ENCODE measurements around the gene CRIP2. TPM values are rescaled to one million over a fixed set of nuclear protein-coding genes. Genes with fewer than 3 reads are reported as not detected.

Gene CRIP2
- total and polyA plus RNA-seq, 2 of the 4 experiments (the other 2 are of a cell fraction): 18.1 to 123 TPM

DNA sequence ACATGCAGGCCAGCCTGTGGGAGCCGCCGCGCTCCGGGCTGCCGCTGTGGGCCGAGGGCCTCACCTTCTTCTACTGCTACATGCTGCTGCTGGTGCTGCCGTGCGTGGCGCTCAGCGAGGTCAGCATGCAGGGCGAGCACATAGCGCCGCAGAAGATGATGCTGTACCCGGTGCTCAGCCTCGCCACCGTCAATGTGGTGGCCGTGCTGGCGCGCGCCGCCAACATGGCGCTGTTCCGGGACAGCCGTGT is 54.6 kb downstream of the CRIP2 start:
- Histone ChIP-seq H3K4me2 (ENCODE audit: low read depth, low read length) (no peak overlapping the region), H3K23ac (ENCODE audit: low read depth, low read length) (no peak overlapping the region), H3K9me1 (ENCODE audit: insufficient read depth, low read length) (no peaks in the 10 kb centered on the region), H3K36me3 (ENCODE audit: control insufficient read depth, insufficient read depth, low read length) (no peaks in the 10 kb centered on the region), H2BK15ac (ENCODE audit: low read depth, low read length) (no peak overlapping the region), H3K4me1 (ENCODE audit: control insufficient read depth, insufficient read depth, low read length) (peaks cover 9% of the 10 kb centered on the region; the same call in 1 of the 2 replicates), H3K27ac (ENCODE audit: insufficient read depth, low read length) (no peak overlapping the region), H3K79me1 (ENCODE audit: low read depth in 1 of 2, low read length in 2 of 2) (no peaks in the 10 kb centered on the region), H3K14ac (replicated peaks; ENCODE audit: low read depth, low read length) (no peak overlapping the region), H4K8ac (ENCODE audit: low read depth in 2 of 2, low read length in 2 of 2) (no peak overlapping the region), H3K18ac (ENCODE audit: low read depth, low read length) (no peak overlapping the region), H2BK20ac (ENCODE audit: low read depth, low read length) (no peak overlapping the region), H3K4ac (ENCODE audit: low read depth, low read length) (no peak overlapping the region), H2BK5ac (ENCODE audit: low read depth, low read length, poor library complexity, severe bottlenecking) (no peak overlapping the region), H2BK120ac (ENCODE audit: low read depth, low read length) (no peak overlapping the region), H3K9me3 (ENCODE audit: control insufficient read depth, insufficient read depth, low read length) (no peaks in the 10 kb centered on the region), H3K9ac (ENCODE audit: low read depth, low read length) (no peak overlapping the region), H3K27me3 (ENCODE audit: control insufficient read depth, insufficient read depth, low read length) (peaks cover 5% of the 10 kb centered on the region), H3K56ac (ENCODE audit: extremely low read depth, insufficient read depth, low read length) (no peak overlapping the region), H2AK5ac (ENCODE audit: low read depth, low read length) (no peak overlapping the region), H3K4me3 (ENCODE audit: insufficient read depth, low read depth, low read length) (no peak overlapping the region), H2AK9ac (replicated peaks; ENCODE audit: low read depth, low read length, poor library complexity) (no peak overlapping the region), H2AFZ (replicated peaks; ENCODE audit: low read length, poor library complexity) (no peak overlapping the region), H4K5ac (ENCODE audit: low read depth, low read length) (no peak overlapping the region), H4K20me1 (ENCODE audit: insufficient read depth, low read length) (0 out of 2 replicates have a peak, but pooled peaks cover 3% of the 10 kb centered on the region), H4K91ac (ENCODE audit: insufficient read depth, low read depth, low read length) (no peak overlapping the region)
- ChIA-PET CTCF (no interaction called here), POLR2A (ENCODE audit: unreplicated experiment) (no interaction called here)
- no peak for ATAC-seq (ENCODE audit: low read depth)
- no peak for DNase-seq
- intact Hi-C loops (cut with micrococcal nuclease): loop anchor here (2.0 to 5.0 kb wide), 2 partner anchors 37 to 48 kb away; partner anchors contain the start of gene TEDC1
- TF ChIP-seq, protein P1, sequence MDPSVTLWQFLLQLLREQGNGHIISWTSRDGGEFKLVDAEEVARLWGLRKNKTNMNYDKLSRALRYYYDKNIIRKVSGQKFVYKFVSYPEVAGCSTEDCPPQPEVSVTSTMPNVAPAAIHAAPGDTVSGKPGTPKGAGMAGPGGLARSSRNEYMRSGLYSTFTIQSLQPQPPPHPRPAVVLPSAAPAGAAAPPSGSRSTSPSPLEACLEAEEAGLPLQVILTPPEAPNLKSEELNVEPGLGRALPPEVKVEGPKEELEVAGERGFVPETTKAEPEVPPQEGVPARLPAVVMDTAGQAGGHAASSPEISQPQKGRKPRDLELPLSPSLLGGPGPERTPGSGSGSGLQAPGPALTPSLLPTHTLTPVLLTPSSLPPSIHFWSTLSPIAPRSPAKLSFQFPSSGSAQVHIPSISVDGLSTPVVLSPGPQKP (IDR thresholded peaks at IDR 0.05; ENCODE audit: borderline replicate concordance, low read depth, low read length): no peak
- no peak for TF ChIP-seq RFX5 (IDR thresholded peaks at IDR 0.05; ENCODE audit: low read depth, low read length)
- TF ChIP-seq CEBPB (IDR thresholded peaks at IDR 0.05; ENCODE audit: low read depth, low read length): no peak
- TF ChIP-seq RAD21 (IDR thresholded peaks at IDR 0.05; ENCODE audit: low read length): no peak
- no peak for TF ChIP-seq MXI1 (IDR thresholded peaks at IDR 0.05; ENCODE audit: borderline replicate concordance, low read depth, low read length)
- no peak for TF ChIP-seq RCOR1 (IDR thresholded peaks at IDR 0.05; ENCODE audit: insufficient replicate concordance, low read length)
- in situ Hi-C loops (cut with MboI; ENCODE audit: low sequenced_read_pairs): no loop called here
- 52% methylated on average over 14 of the region's 24 CpGs; no CpG with 5 or more reads in 1 of the 2 experiments for WGBS, 2 experiments (ENCODE audit: extremely low coverage in 2 of 2, insufficient read length in 1 of 2)
- BruUV-seq (replicated peaks): no TSS peak
- dilution Hi-C loops (cut with HindIII; ENCODE audit: low sequenced_read_pairs, unreplicated experiment): no loop called here

Other genes starting within 250 kb of the CRIP2 start
- gene BTBD6, start 226.3 kb upstream of the CRIP2 start, total RNA-seq (2012; rRNA removed): 31.4 and 43.9 TPM in 2 replicates
- 33.9 and 37.4 TPM in 2 replicates for gene BTBD6, start 226.3 kb upstream of the CRIP2 start, polyA plus RNA-seq (2012; rRNA removed)
- gene BRF1, start 173.8 kb upstream of the CRIP2 start, total RNA-seq (2012; rRNA removed): 12.4 and 13.3 TPM in 2 replicates
- gene BRF1, start 173.8 kb upstream of the CRIP2 start, polyA plus RNA-seq (2012; rRNA removed): 16.4 and 16.7 TPM in 2 replicates
- gene PACS2, start 160.1 kb upstream of the CRIP2 start, total RNA-seq (2012; rRNA removed): 15.3 and 15.6 TPM in 2 replicates
- gene PACS2, start 160.1 kb upstream of the CRIP2 start, polyA plus RNA-seq (2012; rRNA removed): 32.2 and 35.1 TPM in 2 replicates
- under 0.01 and 0.18 TPM in 2 replicates for gene TEX22, start 76.3 kb upstream of the CRIP2 start, total RNA-seq (2012; rRNA removed)
- 0.10 and 0.11 TPM in 2 replicates for gene TEX22, start 76.3 kb upstream of the CRIP2 start, polyA plus RNA-seq (2012; rRNA removed)
- gene MTA1, start 55.0 kb upstream of the CRIP2 start, total RNA-seq (2012; rRNA removed): 19.4 and 21.5 TPM in 2 replicates
- 61.6 and 74.5 TPM in 2 replicates for gene MTA1, start 55.0 kb upstream of the CRIP2 start, polyA plus RNA-seq (2012; rRNA removed)
- not detected in 2 replicates for gene CRIP1, start 12.1 kb downstream of the CRIP2 start, total RNA-seq (2012; rRNA removed)
- 0.21 and 1.0 TPM in 2 replicates for gene CRIP1, start 12.1 kb downstream of the CRIP2 start, polyA plus RNA-seq (2012; rRNA removed)
- gene TEDC1, start 16.4 kb downstream of the CRIP2 start, total RNA-seq (2012; rRNA removed): 4.2 and 5.7 TPM in 2 replicates
- 6.4 and 9.4 TPM in 2 replicates for gene TEDC1, start 16.4 kb downstream of the CRIP2 start, polyA plus RNA-seq (2012; rRNA removed)
- gene TMEM121, start 51.8 kb downstream of the CRIP2 start, total RNA-seq (2012; rRNA removed): 2.7 and 3.9 TPM in 2 replicates
- gene TMEM121, start 51.8 kb downstream of the CRIP2 start, polyA plus RNA-seq (2012; rRNA removed): 6.3 and 8.5 TPM in 2 replicates